Activated T-cell treated with anti-CD3 and anti-CD28 coated beads, Interleukin-2, amount 50 U/mL, for 24 hours (primary cell): Measurements from ENCODE around the gene UTS2.
A peak's percentile ranks its signal among the peaks of the same experiment; 100 is the strongest.

ENCODE experiments used
- DNase-seq: peaks from one replicate; pipeline ENCODE4 v3.0.0-alpha.2; 2020
- H3K27ac Mint-ChIP-seq: 2 replicates; pipeline ENCODE4 v1.8.0; 2020; ENCODE audit warnings: mild to moderate bottlenecking, mixed read lengths
- H3K27me3 Mint-ChIP-seq: 2 replicates; pipeline ENCODE4 v1.8.0; 2020; ENCODE audit warnings: mixed read lengths
- H3K36me3 Mint-ChIP-seq: 2 replicates; pipeline ENCODE4 v1.8.0; 2020; ENCODE audit warnings: low read depth, mixed read lengths
- H3K4me1 Mint-ChIP-seq: 2 replicates; pipeline ENCODE4 v1.8.0; 2020; ENCODE audit warnings: low read depth, mixed read lengths
- H3K4me3 Mint-ChIP-seq: 2 replicates; pipeline ENCODE4 v1.8.0; 2020; ENCODE audit warnings: mild to moderate bottlenecking, moderate library complexity, mixed read lengths
- H3K9me3 Mint-ChIP-seq: 2 replicates; pipeline ENCODE4 v1.8.0; 2020; ENCODE audit warnings: mixed read lengths

The UTS2 gene

GRCh38 chr1:7850786-7851185 is 2.1 kb downstream of the UTS2 start:
- no peaks in the 10 kb centered on the region for H3K36me3 Mint-ChIP-seq
- no peak overlapping the region for H3K4me3 Mint-ChIP-seq
- H3K9me3 Mint-ChIP-seq, result no peaks in the 10 kb centered on the region
- no peaks in the 10 kb centered on the region for H3K4me1 Mint-ChIP-seq
- H3K27me3 Mint-ChIP-seq, result peaks cover 10% of the 10 kb centered on the region
- H3K27ac Mint-ChIP-seq, result no peak overlapping the region
- DNase-seq, result no peak

GRCh38 chr1:7847599-7847998 is 5.3 kb downstream of the UTS2 start:
- Mint-ChIP-seq H3K4me1 (peaks cover 2% of the 10 kb centered on the region), H3K27ac (no peak overlapping the region), H3K9me3 (no peaks in the 10 kb centered on the region), H3K4me3 (no peak overlapping the region), H3K36me3 (peaks cover 12% of the 10 kb centered on the region), H3K27me3 (peaks cover 7% of the 10 kb centered on the region)
- no peak for DNase-seq

- Mint-ChIP-seq H3K27ac (no peak overlapping the region), H3K4me1 (peaks cover 4% of the 10 kb centered on the region), H3K9me3 (no peaks in the 10 kb centered on the region), H3K27me3 (peaks cover 7% of the 10 kb centered on the region), H3K4me3 (no peak overlapping the region), H3K36me3 (peaks cover 16% of the 10 kb centered on the region)
- no peak for DNase-seq
Measured at GRCh38 chr1:7846656-7847055, 6.2 kb downstream of the UTS2 start.

- H3K36me3 Mint-ChIP-seq, result peaks cover 25% of the 10 kb centered on the region
- H3K4me1 Mint-ChIP-seq, result peaks cover 4% of the 10 kb centered on the region
- H3K27me3 Mint-ChIP-seq, result peaks cover 5% of the 10 kb centered on the region
- H3K4me3 Mint-ChIP-seq, result no peak overlapping the region
- no peak for DNase-seq
- H3K9me3 Mint-ChIP-seq, result no peaks in the 10 kb centered on the region
- no peak overlapping the region for H3K27ac Mint-ChIP-seq
Measured at GRCh38 chr1:7845761-7846160, 7.1 kb downstream of the UTS2 start.

GRCh38 chr1:7842517-7842916 is 10.3 kb downstream of the UTS2 start:
- Mint-ChIP-seq H3K4me3 (no peak overlapping the region), H3K36me3 (peaks cover 56% of the 10 kb centered on the region), H3K27ac (no peak overlapping the region), H3K27me3 (no peaks in the 10 kb centered on the region), H3K9me3 (peaks cover 16% of the 10 kb centered on the region), H3K4me1 (peaks cover 4% of the 10 kb centered on the region)
- DNase-seq, result no peak

- peaks cover 4% of the 10 kb centered on the region for H3K4me1 Mint-ChIP-seq
- H3K27ac Mint-ChIP-seq, result no peak overlapping the region
- peaks cover 16% of the 10 kb centered on the region for H3K9me3 Mint-ChIP-seq
- no peak overlapping the region for H3K4me3 Mint-ChIP-seq
- H3K27me3 Mint-ChIP-seq, result no peaks in the 10 kb centered on the region
- no peak for DNase-seq
- H3K36me3 Mint-ChIP-seq, result peaks cover 83% of the 10 kb centered on the region
Measured at GRCh38 chr1:7839526-7839925, 13.3 kb downstream of the UTS2 start.

- Mint-ChIP-seq H3K27me3 (no peaks in the 10 kb centered on the region), H3K4me1 (peaks cover 4% of the 10 kb centered on the region), H3K36me3 (peaks cover 81% of the 10 kb centered on the region), H3K9me3 (peaks cover 16% of the 10 kb centered on the region), H3K4me3 (no peak overlapping the region), H3K27ac (no peak overlapping the region)
- no peak for DNase-seq
Measured at GRCh38 chr1:7838714-7839113, 14.2 kb downstream of the UTS2 start.

GRCh38 chr1:7833035-7833434 is 19.8 kb downstream of the UTS2 start:
- H3K36me3 Mint-ChIP-seq, result peaks cover 51% of the 10 kb centered on the region
- no peaks in the 10 kb centered on the region for H3K9me3 Mint-ChIP-seq
- H3K4me3 Mint-ChIP-seq, result no peak overlapping the region
- no peak for DNase-seq
- peaks cover 15% of the 10 kb centered on the region for H3K4me1 Mint-ChIP-seq
- no peak overlapping the region for H3K27ac Mint-ChIP-seq
- no peaks in the 10 kb centered on the region for H3K27me3 Mint-ChIP-seq

GRCh38 chr1:7831458-7831857 is 21.4 kb downstream of the UTS2 start:
- H3K27ac Mint-ChIP-seq, result no peak overlapping the region
- no peaks in the 10 kb centered on the region for H3K9me3 Mint-ChIP-seq
- H3K36me3 Mint-ChIP-seq, result peaks cover 51% of the 10 kb centered on the region
- H3K4me1 Mint-ChIP-seq, result peaks cover 17% of the 10 kb centered on the region
- no peak for DNase-seq
- no peak overlapping the region for H3K4me3 Mint-ChIP-seq
- H3K27me3 Mint-ChIP-seq, result no peaks in the 10 kb centered on the region

- Mint-ChIP-seq H3K4me3 (peak overlapping the region; percentile 88), H3K27me3 (no peaks in the 10 kb centered on the region), H3K36me3 (peaks cover 41% of the 10 kb centered on the region), H3K9me3 (no peaks in the 10 kb centered on the region), H3K27ac (peak overlapping the region; percentile 91), H3K4me1 (peaks cover 21% of the 10 kb centered on the region)
- DNase-seq, result peak; percentile 66
Measured at GRCh38 chr1:7827126-7827955, 25.5 kb downstream of the UTS2 start.

GRCh38 chr1:7826363-7826762 is 26.5 kb downstream of the UTS2 start:
- Mint-ChIP-seq H3K4me3 (peak overlapping the region; percentile 88), H3K4me1 (peaks cover 21% of the 10 kb centered on the region), H3K27ac (no peak overlapping the region), H3K36me3 (peaks cover 46% of the 10 kb centered on the region), H3K27me3 (no peaks in the 10 kb centered on the region), H3K9me3 (no peaks in the 10 kb centered on the region)
- no peak for DNase-seq

GRCh38 chr1:7824701-7825100 is 28.2 kb downstream of the UTS2 start:
- Mint-ChIP-seq H3K4me3 (no peak overlapping the region), H3K36me3 (peaks cover 50% of the 10 kb centered on the region), H3K27ac (no peak overlapping the region), H3K4me1 (peaks cover 18% of the 10 kb centered on the region), H3K27me3 (no peaks in the 10 kb centered on the region), H3K9me3 (no peaks in the 10 kb centered on the region)
- DNase-seq, result no peak

GRCh38 chr1:7821282-7821681 is 31.6 kb downstream of the UTS2 start:
- Mint-ChIP-seq H3K9me3 (no peaks in the 10 kb centered on the region), H3K27ac (no peak overlapping the region), H3K4me1 (peaks cover 2% of the 10 kb centered on the region), H3K27me3 (no peaks in the 10 kb centered on the region), H3K36me3 (peaks cover 34% of the 10 kb centered on the region), H3K4me3 (no peak overlapping the region)
- no peak for DNase-seq

GRCh38 chr1:7813677-7814373 is 39.0 kb downstream of the UTS2 start:
- no peak for DNase-seq
- no peak overlapping the region for H3K4me3 Mint-ChIP-seq
- H3K27me3 Mint-ChIP-seq, result no peaks in the 10 kb centered on the region
- H3K9me3 Mint-ChIP-seq, result peaks cover 13% of the 10 kb centered on the region
- H3K27ac Mint-ChIP-seq, result no peak overlapping the region
- H3K36me3 Mint-ChIP-seq, result peaks cover 43% of the 10 kb centered on the region
- peaks cover 2% of the 10 kb centered on the region for H3K4me1 Mint-ChIP-seq

- Mint-ChIP-seq H3K4me3 (no peak overlapping the region), H3K36me3 (peaks cover 48% of the 10 kb centered on the region), H3K27me3 (no peaks in the 10 kb centered on the region), H3K4me1 (peaks cover 2% of the 10 kb centered on the region), H3K27ac (no peak overlapping the region), H3K9me3 (peaks cover 13% of the 10 kb centered on the region)
- DNase-seq, result no peak
Measured at GRCh38 chr1:7811476-7811875, 41.4 kb downstream of the UTS2 start.
